Dermis microvascular lymphatic vessel endothelial cell (primary cell): ENCODE measurements around the gene SYTL3. TPM values are rescaled to one million over a fixed set of nuclear protein-coding genes. Genes with fewer than 3 reads are reported as not detected.

Source experiments
- DNase-seq, 2 donors: peaks; one replicate each; pipeline versions ENCODE4 v3.0.0 to v3.0.0-alpha.2; 2010; ENCODE audit warnings: low read depth in 2 of 2
- total RNA-seq: library from RNA; depleted of rRNA; stranded (reverse); fragments of >200 nt; gene quantifications from 2 replicates; pipeline ENCODE4 v1.2.1, GENCODE V29; 2014

The SYTL3 gene
- total RNA-seq, 1 donor from 2014 or later, result 0.51 TPM

GRCh38 chr6:158756977-158757752, 107.3 kb downstream of the SYTL3 start:
- DNase-seq, result no peak

DNA sequence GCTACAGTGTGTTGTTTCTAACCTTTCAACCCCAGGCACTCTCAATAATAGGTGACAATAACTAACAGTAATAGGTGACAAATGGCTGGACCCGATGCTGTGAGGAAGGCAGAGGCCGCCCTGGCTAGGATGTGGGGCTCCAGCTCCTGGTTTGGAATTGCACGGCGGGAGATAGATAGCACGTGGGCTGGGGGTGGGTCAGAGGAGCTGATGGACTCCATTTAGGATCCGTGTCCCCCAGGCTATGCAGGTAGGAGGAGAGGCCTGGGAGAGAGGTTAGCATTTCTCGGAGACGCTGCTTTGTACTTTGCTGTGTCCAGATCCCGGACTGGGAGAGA, 107.9 kb downstream of the SYTL3 start:
- DNase-seq, result no peak

DNA sequence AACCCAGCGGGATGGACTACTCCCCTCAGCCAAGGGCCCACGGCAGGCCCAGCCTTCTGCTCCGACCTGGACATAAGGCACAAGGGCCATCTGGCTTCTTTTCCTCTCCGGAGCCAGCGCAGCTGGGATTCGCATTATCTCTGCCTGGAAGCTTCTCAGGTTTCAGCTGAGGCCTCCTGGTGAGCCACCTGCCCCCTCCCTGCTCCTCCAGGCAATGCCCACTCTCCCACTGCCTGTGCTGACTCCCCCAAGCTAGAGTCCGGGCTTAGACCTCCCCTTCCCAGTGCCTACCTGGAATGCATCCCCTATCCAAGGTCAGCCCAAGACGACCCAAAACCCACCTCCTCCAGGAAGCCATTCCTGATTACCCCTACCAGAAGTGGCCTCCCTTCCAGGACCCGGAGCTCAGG, 108.6 kb downstream of the SYTL3 start:
- DNase-seq, result no peak

DNA sequence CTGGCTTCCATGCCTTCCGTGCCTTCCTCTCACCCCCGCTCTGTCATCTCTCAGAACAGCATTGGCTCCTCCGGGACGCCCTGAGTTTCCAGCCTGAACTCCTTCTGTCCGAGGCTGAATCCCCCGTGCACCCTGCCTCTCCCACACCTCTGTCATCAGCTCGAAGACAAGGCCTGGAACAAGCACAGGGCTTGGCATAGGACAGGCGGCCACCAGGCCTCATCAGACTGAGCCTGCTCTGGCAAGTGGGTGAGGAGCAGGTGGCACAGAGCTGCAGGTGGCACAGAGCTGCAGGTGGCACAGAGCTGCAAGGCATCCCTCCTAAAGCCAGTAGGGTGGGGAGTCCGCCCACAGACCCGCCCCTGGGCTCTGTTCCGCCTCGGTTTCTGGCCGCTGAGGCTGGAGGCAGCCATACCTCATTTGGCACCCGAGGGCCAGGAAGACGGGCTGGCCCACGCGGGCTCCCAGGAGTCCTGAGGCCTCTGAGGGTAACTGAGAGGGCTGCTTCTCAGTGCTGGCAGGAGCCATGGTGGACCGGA, 109.2 kb downstream of the SYTL3 start:
- DNase-seq, result no peak

- no peak for DNase-seq
Observed at GRCh38 chr6:158759966-158760617, 110.2 kb downstream of the SYTL3 start.

GRCh38 chr6:158760618-158761250, 110.9 kb downstream of the SYTL3 start:
- no peak for DNase-seq

DNA sequence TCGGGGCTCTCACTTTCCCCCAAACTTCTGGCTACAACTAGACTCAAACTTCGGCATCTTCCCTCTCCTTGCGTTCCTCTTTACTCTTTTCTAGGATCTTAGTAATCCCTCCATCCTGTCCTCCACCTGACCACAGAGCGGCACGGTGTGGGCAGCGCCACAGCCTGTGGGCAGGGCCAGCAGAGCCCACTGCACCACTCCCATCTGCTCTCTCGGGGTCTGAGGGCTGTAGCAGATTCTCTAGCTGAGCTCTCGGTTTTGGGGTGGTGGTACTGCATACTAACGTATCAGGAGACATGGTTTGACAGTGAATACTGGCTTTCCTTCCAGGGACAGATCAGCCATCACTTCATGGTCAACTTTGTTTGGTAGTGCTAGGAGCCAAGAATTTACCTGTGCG, 111.9 kb downstream of the SYTL3 start:
- no peak for DNase-seq

DNA sequence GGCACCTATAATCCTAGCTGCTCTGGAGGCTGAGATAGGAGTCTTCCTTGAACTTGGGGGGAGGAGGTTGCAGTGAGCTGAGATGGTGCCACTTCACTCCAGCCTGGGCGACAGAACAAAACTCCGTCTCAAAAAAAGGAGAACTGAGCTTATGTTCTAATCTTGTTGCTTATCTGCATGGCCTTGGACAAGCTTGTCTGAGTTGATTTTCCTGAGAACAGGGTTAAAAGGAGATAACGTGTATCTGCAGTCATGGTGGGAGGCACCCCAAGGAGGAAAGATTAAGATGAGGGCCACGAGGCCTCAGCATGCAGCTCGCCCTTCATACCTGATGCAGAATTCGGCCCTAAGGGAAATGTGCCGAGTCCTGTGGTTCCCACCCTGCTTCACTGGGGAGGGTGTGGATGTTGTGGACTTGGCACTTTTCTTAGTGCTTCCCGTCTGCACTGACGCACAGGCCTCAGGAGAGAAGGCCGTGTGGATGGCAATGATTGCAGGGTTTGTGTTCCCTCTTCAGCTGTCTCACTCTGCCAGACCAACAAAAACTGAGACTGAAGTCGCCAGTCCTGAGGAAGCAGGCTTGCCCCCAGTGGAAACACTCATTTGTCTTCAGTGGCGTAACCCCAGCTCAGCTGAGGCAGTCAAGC, 113.1 kb downstream of the SYTL3 start:
- DNase-seq, result no peak

- DNase-seq, result no peak
Observed at GRCh38 chr6:158763434-158764182, 113.8 kb downstream of the SYTL3 start.

DNA sequence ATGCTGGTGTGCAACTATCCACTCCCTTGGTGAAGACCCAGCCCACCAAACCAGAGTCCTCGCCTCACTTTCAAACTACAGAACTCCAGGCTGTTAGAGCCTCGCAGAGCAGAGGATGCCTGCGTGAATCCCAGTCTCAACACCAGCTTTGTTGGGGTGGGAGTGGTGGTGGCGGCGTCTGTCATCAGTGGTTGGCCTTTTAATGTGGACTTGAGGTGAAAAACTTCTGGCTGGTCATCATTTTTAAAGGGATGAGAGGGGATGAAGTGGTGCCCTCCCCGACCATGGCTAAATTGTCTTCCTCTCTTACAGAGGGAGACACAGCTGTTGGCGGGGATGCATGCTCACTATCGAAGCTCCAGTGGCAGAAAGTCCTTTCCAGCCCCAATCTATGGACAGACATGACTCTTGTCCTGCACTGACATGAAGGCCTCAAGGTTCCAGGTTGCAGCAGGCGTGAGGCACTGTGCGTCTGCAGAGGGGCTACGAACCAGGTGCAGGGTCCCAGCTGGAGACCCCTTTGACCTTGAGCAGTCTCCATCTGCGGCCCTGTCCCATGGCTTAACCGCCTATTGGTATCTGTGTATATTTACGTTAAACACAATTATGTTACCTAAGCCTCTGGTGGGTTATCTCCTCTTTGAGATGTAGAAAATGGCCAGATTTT, 114.5 kb downstream of the SYTL3 start:
- no peak for DNase-seq

DNA sequence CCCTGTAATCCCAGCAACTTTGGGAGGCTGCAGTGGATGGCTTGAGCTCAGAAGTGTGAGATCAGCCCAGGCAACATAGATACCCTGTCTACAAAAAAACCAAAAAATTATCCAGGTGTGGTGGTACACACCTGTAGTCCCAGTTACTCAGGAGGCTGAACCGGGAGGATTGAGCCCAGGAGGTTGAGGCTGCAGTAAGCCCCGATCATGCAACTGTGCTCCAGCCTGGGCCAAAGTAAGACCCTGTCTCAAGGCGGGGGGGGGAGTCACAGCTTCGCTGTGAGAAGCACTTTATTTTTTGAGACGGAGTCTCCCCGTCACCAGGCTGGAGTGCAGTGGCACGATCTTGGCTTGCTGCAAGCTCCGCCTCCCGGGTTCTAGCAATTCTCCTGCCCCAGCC, 115.1 kb downstream of the SYTL3 start:
- no peak for DNase-seq

- DNase-seq, result no peak
Observed at GRCh38 chr6:158765499-158766068, 115.7 kb downstream of the SYTL3 start.

DNA sequence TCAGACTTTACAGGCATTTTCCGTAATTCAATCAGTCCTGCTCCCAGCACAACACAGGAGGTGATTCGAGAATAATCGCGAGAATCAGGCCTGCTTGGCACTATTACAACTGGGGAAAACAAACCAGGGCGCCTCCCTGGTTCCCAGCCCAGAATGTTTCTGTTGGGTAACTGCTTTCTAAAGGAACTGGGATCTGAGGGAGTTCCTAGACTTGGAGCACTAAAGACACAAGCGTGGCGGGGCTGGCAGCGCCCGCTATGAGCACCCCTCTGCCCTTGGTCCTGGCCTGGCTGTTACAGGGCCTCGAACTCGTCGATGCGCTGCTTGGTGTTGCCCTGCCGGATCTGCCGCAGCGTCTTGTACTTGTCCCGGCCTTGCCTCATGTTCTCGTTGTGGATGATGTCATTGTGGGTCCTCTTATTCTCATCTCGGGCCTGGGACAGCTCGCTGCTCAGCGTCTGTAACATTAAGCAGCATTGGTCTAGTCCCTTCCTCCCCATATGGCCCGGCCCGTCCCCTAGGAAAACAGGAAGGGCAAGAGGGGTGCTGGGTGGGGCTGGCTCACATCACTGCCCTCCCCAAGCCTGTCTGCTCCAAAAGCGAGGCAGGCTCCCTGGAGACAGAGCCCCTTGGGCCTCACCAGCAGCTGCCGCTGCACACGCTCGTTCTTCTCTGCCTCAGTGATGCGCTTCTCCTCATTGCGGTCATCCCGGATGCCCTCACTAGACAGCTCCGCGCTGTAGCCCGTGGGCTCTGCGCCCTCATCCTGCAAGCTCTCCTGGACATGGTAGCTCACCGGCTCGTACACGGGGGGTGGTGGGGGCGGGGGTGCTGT, 117.0 kb downstream of the SYTL3 start:
- no peak for DNase-seq

DNA sequence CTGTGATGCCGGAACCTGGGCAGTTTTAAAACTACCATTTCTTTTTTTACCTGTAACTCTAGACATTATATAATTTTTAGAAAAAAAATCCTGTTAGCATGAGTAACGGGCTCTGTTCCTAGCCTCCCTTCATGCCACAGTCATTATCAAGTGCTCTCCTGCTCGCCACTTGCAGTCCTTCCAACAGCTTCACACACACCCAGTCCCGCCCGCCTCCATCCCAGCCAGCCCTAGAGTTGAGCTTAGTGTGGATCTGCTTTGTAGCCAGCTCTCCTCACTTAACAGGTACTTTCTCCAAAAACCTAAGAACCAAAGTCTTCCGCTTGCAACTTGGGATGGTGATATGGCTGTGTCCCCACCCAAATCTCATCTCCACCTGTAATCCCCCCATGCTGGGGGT, 117.9 kb downstream of the SYTL3 start:
- DNase-seq, result no peak

GRCh38 chr6:158768436-158768835, 118.6 kb downstream of the SYTL3 start:
- no peak for DNase-seq

DNA sequence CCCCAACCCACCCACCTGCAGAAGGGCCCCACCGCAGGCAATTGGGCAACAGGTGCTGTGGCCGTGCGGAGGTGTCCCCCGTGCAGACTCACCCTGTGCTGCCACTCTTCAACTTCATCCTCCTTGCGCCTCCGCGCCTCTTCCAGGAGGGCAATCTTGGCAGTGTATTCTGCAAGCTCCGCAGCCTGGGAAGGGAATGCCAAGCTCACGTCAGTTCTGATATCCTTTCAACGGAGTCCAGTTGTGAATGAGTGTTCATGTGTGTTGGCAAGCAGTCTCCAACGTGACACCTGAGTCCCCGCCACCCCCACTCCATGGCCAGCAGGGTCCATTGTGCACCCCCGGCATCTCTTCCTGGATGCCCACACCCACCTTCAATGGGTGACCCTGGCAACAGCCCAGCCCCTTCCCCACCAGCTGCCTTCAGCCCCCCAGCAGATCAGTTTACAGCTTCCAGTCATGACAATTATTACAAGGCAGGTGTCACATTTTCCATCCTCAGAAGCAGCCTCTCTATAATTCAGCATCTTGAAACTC, 119.4 kb downstream of the SYTL3 start:
- DNase-seq, result no peak

GRCh38 chr6:158769771-158770432, 120.0 kb downstream of the SYTL3 start:
- no peak for DNase-seq

- no peak for DNase-seq
Observed at GRCh38 chr6:158770533-158771330, 120.9 kb downstream of the SYTL3 start.
